NCI-H526 treated with DMSO at 0.1 percent for 48 hours (cell line): Measurements from ENCODE around the gene CCL2.

ENCODE experiments used
- DNase-seq: peaks from one replicate; lab custom pipeline; 2025; lab: John Stamatoyannopoulos, UW

Gene CCL2

DNA sequence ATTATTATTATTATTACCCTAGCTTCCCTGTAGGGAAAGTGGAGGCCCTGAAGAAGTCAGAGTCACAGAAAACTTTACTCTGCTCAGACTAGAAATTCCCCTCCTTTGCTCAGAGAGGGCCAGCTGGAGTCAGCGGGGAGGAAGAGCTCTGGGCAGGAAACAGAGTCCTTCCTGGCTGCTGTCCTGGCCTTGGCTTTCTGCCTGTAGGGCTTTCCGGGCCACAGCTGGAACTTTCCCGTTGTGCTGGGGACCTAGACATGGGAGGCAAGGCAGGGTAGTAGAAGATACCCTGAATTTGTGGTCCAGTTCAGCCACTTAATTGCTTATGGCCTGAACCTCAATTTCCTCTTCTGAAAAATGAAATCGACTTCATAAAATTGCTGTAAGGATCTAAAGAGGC is 14.0 kb upstream of the CCL2 start:
- no peak for DNase-seq

GRCh38 chr17:34242587-34243363 is 12.3 kb upstream of the CCL2 start:
- no peak for DNase-seq

DNA sequence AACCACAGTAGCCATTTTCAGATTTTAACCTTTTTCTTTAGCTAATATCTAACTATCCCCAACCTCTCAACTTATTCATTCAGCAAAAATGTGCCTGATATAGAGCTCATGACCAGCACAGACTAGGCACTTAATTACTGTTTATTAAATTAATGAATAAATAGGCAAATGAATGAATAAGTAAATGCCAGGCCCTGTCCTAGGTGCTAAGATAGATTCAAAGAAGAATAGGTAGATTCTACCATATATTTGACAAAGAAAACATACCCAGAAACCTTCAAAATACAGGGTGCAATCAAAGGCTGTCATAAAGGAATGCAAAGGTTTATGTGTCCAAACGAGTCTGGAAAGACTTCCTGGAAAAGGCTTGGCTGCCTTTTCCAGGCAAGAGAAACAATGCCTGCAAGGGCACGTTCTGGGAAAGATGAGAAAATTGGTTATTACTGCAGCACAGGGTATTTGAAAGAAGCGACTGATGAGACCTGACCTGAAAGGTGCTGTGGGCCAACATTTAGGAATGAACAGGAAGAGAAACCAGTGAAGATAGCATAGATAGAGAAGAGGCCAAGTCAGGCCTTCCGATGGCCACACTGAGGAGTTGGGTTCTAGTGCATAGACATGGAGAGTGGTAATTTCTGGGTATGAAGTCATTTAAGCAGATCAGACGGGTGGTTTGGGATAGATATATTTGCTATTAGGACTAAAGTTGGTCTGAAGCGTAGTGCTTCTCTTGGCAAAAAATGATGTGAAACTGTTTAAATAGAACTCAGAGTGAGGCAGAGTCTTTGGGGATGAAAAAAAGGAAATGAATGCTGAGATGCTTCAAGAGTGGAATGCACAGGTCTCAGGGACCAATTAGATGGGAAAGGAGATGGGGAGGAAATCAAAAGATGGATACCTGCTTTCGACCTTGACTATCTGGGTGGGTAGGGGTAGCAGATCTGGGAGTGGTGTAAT is 11.4 kb upstream of the CCL2 start:
- no peak for DNase-seq

GRCh38 chr17:34245351-34245905 is 9.7 kb upstream of the CCL2 start:
- DNase-seq = no peak

DNA sequence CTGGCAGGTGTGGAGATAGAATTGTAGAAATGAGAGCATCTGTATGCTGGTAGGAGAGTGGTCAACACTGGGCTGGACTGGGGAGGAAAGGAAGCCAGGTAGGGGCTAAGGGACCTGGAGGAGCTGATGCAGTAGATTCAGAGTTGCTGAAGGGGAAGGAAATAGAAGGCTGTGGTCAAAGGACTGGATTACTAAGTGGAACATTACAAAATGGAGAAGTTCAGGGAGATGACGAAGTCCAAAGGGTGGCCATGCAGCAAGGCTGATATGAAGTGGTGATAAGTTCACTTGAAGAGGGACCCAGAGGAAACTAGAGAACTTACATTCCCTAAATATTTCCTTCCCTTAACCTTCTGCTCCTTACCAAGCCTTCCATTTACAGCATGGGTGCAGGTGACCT is 8.6 kb upstream of the CCL2 start:
- DNase-seq = no peak

DNA sequence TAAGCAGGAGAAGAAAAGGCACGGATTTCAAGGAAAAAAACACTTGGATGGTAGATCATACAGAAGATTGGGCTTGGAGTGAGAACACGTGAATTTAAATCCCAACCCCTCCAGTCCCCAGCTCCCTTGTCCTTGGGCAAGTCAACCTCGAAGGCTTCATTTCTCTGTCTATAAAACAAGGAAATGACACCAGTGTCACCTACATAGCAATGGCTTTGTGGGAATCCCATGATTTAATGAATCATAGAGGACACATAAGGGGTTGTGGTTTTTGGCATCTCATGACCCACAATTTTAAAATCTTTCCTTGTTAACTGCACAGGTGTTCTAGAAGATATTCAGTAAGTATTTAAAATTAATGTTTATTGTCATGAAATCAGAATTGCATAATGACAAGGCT is 8.2 kb upstream of the CCL2 start:
- no peak for DNase-seq

- DNase-seq = no peak
These were observed 6.5 kb upstream of the CCL2 start for GRCh38 chr17:34248511-34249024.

DNA sequence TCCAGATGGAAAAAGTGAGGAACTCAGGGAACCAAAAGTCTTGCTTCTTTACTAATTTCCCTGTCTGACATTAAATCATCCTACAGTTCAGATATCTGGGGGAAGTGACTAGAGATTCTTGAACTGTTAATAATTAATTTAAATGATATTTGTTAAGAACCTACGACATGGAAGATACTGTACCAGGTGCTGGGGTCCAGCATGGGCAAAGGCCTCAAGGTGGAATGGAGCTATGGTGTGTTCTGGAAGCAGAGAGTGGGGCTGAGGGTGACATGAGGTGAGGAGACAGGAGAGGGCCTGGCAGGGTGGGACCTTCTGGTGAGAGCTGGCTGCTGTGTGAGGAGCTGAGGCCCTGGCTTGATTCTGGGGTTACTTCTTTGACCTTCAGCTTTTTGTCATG is 6.0 kb upstream of the CCL2 start:
- DNase-seq = no peak

- no peak for DNase-seq
These were observed 5.6 kb upstream of the CCL2 start for GRCh38 chr17:34249478-34249877.

- DNase-seq = no peak
These were observed 3.9 kb upstream of the CCL2 start for GRCh38 chr17:34251186-34251585.

DNA sequence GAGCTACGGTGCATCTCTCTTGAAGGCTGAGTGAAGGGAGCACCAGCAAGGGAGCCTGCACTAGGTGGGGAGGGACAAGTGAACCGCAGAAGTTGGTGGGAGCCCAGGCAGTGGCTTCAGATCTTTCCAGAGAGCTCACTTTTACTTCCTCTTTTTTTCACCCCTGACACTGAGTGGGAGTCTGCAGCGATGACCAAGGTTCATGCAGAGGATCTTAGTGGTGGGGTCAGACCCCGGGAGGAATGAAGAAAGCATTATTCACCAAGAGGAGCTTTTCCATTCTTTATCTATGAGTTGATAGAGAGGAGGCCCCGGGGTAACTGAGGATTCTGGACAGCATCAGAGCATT is 3.0 kb upstream of the CCL2 start:
- DNase-seq = no peak

DNA sequence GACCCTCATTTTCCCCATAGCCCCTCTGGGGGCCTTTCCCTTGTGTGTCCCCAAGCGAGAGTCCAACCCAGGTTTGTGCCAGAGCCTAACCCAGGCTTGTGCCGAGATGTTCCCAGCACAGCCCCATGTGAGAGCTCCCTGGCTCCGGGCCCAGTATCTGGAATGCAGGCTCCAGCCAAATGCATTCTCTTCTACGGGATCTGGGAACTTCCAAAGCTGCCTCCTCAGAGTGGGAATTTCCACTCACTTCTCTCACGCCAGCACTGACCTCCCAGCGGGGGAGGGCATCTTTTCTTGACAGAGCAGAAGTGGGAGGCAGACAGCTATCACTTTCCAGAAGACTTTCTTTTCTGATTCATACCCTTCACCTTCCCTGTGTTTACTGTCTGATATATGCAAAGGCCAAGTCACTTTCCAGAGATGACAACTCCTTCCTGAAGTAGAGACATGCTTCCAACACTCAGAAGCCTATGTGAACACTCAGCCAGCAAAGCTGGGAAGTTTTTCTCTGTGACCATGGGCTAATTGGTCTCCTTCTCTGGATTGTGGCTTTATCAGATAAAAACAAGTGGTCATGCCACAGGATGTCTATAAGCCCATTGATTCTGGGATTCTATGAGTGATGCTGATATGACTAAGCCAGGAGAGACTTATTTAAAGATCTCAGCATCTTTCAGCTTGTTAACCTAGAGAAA is 2.5 kb upstream of the CCL2 start:
- DNase-seq = no peak

GRCh38 chr17:34253139-34253525 is 2.0 kb upstream of the CCL2 start:
- DNase-seq = no peak

- DNase-seq = no peak
These were observed 939 bp upstream of the CCL2 start for GRCh38 chr17:34254146-34254545.

DNA sequence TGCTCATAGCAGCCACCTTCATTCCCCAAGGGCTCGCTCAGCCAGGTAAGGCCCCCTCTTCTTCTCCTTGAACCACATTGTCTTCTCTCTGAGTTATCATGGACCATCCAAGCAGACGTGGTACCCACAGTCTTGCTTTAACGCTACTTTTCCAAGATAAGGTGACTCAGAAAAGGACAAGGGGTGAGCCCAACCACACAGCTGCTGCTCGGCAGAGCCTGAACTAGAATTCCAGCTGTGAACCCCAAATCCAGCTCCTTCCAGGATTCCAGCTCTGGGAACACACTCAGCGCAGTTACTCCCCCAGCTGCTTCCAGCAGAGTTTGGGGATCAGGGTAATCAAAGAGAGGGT is 272 bp downstream of the CCL2 start:
- DNase-seq = no peak

DNA sequence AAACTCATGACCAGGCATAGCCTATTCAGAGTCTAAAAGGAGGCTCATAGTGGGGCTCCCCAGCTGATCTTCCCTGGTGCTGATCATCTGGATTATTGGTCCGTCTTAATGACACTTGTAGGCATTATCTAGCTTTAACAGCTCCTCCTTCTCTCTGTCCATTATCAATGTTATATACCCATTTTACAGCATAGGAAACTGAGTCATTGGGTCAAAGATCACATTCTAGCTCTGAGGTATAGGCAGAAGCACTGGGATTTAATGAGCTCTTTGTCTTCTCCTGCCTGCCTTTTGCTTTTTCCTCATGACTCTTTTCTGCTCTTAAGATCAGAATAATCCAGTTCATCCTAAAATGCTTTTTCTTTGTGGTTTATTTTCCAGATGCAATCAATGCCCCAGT is 756 bp downstream of the CCL2 start:
- DNase-seq = no peak

DNA sequence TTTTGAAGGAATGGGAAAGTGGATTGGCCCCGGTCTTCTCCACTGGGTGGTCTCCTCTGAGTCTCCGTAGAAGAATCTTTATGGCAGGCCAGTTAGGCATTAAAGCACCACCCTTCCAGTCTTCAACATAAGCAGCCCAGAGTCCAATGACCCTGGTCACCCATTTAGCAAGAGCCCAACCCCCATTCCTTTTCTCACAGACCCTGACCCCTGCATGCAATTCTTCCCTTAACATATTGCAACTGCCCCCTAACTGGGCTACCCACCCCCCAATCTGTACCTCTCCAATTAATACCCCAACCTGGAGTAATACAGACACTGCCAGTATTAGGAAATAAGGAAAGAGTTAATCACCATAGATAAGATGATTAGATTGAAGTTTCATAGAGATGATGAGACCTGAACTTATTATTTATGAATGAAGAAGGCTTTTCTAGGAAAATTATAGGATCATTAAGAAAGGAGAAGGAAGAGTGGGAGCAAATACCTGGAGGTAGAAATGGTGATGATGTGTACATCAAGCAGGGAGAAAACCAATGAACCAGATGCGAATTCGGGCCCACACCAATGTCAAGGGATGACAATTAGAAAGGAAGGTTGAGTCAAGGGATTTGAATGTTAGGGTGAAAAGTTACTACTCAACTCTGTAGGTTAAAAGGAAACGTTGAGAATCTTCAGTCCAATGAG is 2.4 kb downstream of the CCL2 start:
- no peak for DNase-seq

GRCh38 chr17:34257986-34258326 is 2.9 kb downstream of the CCL2 start:
- no peak for DNase-seq

- DNase-seq = no peak
These were observed 4.1 kb downstream of the CCL2 start for GRCh38 chr17:34259146-34259545.

GRCh38 chr17:34260861-34261260 is 5.8 kb downstream of the CCL2 start:
- DNase-seq = no peak

DNA sequence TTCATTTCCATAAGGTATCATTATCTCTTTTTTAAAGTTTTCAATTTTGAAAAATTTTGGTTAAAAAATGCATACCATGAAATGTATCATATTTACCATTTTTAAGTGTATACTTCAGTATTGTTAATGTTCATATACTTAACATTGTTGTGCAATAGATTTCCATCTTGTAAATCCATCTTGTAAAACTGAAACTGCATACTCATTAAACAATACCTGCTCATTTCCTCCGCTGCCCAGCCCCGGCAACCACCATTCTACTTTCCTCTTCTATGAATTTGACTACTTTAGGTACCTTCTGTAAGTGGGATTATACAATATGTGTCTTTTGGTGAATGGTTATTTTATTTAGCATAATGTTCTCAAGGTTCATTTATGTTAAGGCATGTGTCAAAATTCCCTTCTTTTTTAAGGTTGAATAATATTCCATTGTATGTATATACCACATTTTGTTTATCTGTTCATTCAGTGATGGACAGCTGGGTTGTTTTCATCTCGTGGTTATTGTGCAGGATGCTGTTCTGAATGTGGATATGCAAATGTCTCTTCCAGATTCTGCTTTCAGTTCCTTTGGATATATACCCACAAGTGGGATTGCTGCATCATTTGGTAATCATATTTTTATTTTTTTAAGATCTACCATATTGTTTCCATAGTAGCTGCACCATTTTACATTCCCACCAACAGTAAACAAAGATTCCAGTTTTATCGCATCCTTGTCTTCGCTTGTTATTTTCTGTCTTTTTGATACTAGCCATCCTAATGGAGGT is 6.7 kb downstream of the CCL2 start:
- DNase-seq = no peak
